Loucy (cell line): ENCODE measurements around the gene ZKSCAN1.

Experiments
- CTCF ChIP-seq: fragments of 200-600 bp; sonication (generic); conservative IDR thresholded peaks from 2 replicates; pipeline ENCODE4 v1.5.1; 2014; ENCODE audit warnings: mild to moderate bottlenecking, antibody characterized with exemption, low read length
- EZH2phosphoT487 ChIP-seq: fragments of 200-600 bp; IDR thresholded peaks from 2 replicates; pipeline ENCODE4 v1.6.1; 2018; ENCODE audit warnings: antibody characterized with exemption, mild to moderate bottlenecking, moderate library complexity, borderline replicate concordance

DNA sequence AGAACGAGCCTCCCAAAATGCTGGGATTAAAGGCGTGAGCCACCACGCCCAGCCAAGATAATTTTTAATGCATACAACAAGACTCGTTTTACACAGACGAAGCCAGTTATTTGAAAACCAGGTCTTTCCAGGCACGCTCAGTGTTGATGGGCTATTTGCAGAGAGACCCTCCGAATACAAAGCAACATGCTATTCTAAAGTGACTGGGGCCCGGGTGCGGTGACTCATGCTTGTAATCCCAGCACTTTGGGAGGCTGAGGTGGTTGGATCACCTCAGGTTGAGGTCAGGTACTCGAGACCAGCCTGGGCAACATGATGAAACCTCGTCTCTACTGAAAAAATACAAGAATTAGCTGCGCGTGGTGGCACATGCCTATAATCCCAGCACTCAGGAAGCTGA lies 38.8 kb upstream of the ZKSCAN1 start:
- TF ChIP-seq CTCF (no peak), EZH2phosphoT487 (no peak)
